A549 (cell line): ENCODE data around the gene PTOV1. TPM values are rescaled to one million over a fixed set of nuclear protein-coding genes. Genes with fewer than 3 reads are reported as not detected.
A peak's percentile ranks its signal among the peaks of the same experiment; 100 is the strongest.

Experiments
- ATAC-seq, 2 experiments: fragments of 200-7000 bp in 1 of 2; fragments of >200 bp in 1 of 2; cut with Nextera tagmentation in 1 of 2; cut with Tn5 transposase in 1 of 2; 3 replicates each; pipeline versions ENCODE4 v1.8.0 to v1.9.1; 2018 to 2020; ENCODE audit warnings: mild to moderate bottlenecking in 1 of 2, moderate library complexity in 1 of 2
- CTCF ChIA-PET: fragments of 300-600 bp; sonication (Branson Sonifier 250); formaldehyde crosslinking; extraction: SDS; loops from one replicate; lab custom pipeline; 2021; ENCODE audit warnings: antibody characterized with exemption, inconsistent platforms; lab: Yijun Ruan, JAX
- POLR2A ChIA-PET: fragments of 350-600 bp; formaldehyde crosslinking; extraction: SDS; loops from one replicate; lab custom pipeline; 2021; ENCODE audit warnings: antibody characterized with exemption, inconsistent platforms; lab: Yijun Ruan, JAX
- DNase-seq, 2 experiments: peaks; one replicate each; pipeline versions ENCODE4 v3.0.0 to v3.0.0-alpha.2; 2011 to 2016; ENCODE audit warnings: low read depth in 1 of 2, low spot score in 1 of 2
- FAIRE-seq: peaks from 2 replicates; lab custom pipeline; 2011; peaks lifted over from hg19 to GRCh38; lab: Jason Lieb, UNC
- H3K27ac ChIP-seq, 2 experiments: fragments of >200 bp; sonication (Bioruptor Twin); formaldehyde crosslinking; 3 replicates each; pipeline ENCODE4 v1.5.1; 2016 to 2017
- H3K4me1 ChIP-seq: fragments of >200 bp; sonication (Bioruptor Twin); formaldehyde crosslinking; 3 replicates; pipeline ENCODE4 v1.6.1; 2016
- H3K4me2 ChIP-seq: fragments of >200 bp; sonication (Bioruptor Twin); formaldehyde crosslinking; 3 replicates; pipeline ENCODE4 v1.6.1; 2016
- H3K4me3 ChIP-seq: fragments of >200 bp; sonication (Bioruptor Twin); formaldehyde crosslinking; 3 replicates; pipeline ENCODE4 v1.5.1; 2016
- H3K9me3 ChIP-seq: fragments of >200 bp; sonication (Bioruptor Twin); formaldehyde crosslinking; 3 replicates; pipeline ENCODE4 v1.6.1; 2016
- BHLHE40 ChIP-seq: IDR thresholded peaks from 2 replicates; pipeline ENCODE4 v1.6.1; 2012; ENCODE audit warnings: low read depth, low read length, inconsistent platforms
- CBX2 ChIP-seq: fragments of 200-600 bp; sonication (generic); IDR thresholded peaks from 2 replicates; pipeline ENCODE4 v1.6.1; 2016; ENCODE audit warnings: low read depth, mild to moderate bottlenecking, borderline replicate concordance
- CBX8 ChIP-seq: fragments of 200-600 bp; sonication (generic); IDR thresholded peaks from 2 replicates; pipeline ENCODE4 v1.6.1; 2016
- CEBPB ChIP-seq, 2 experiments: fragments of >200 bp in 1 of 2; sonication (Bioruptor Twin) in 1 of 2; formaldehyde crosslinking in 1 of 2; IDR thresholded peaks; 2 replicates each; pipeline ENCODE4 v1.6.1; 2012 to 2016
- E2F6 ChIP-seq: IDR thresholded peaks from 2 replicates; pipeline ENCODE4 v1.6.1; 2012; ENCODE audit warnings: low read depth, borderline replicate concordance
- EHF ChIP-seq: fragments of 250-450 bp; sonication (Bioruptor Pico); IDR thresholded peaks from 2 replicates; pipeline ENCODE4 v1.5.0; 2020; ENCODE audit warnings: mild to moderate bottlenecking
- EHMT2 ChIP-seq: fragments of 200-600 bp; sonication (generic); IDR thresholded peaks from 2 replicates; pipeline ENCODE4 v1.6.1; 2016; ENCODE audit warnings: antibody characterized with exemption, low read depth, mild to moderate bottlenecking, moderate library complexity
- ELK1 ChIP-seq: fragments of 150-350 bp; IDR thresholded peaks from 2 replicates; pipeline ENCODE4 v1.6.1; 2014; ENCODE audit warnings: low read depth, mild to moderate bottlenecking, low read length
- FOXS1 ChIP-seq: fragments of 250-450 bp; sonication (Bioruptor Pico); IDR thresholded peaks from 2 replicates; pipeline ENCODE4 v1.5.0; 2020; ENCODE audit warnings: mild to moderate bottlenecking, moderate library complexity
- GATA3 ChIP-seq: IDR thresholded peaks from 2 replicates; pipeline ENCODE4 v1.6.1; 2012; ENCODE audit warnings: borderline replicate concordance
- HES2 ChIP-seq: fragments of >200 bp; sonication (Bioruptor Twin); formaldehyde crosslinking; IDR thresholded peaks from 2 replicates; pipeline ENCODE4 v1.6.1; 2016
- HOXA7 ChIP-seq: fragments of 250-450 bp; sonication (Bioruptor Pico); IDR thresholded peaks from 2 replicates; pipeline ENCODE4 v1.5.0; 2020; ENCODE audit warnings: mild to moderate bottlenecking, moderate library complexity
- HOXB5 ChIP-seq: fragments of 250-450 bp; sonication (Bioruptor Pico); IDR thresholded peaks from 2 replicates; pipeline ENCODE4 v1.5.0; 2020; ENCODE audit warnings: mild to moderate bottlenecking, moderate library complexity
- JUN ChIP-seq, 2 experiments: fragments of >200 bp; sonication (Bioruptor Twin); formaldehyde crosslinking; IDR thresholded peaks; 2 replicates in 1 of 2; 3 replicates in 1 of 2; pipeline ENCODE4 v1.6.1; 2016 to 2017
- JUNB ChIP-seq: fragments of >200 bp; sonication (Bioruptor Twin); formaldehyde crosslinking; IDR thresholded peaks from 2 replicates; pipeline ENCODE4 v1.6.1; 2016
- KDM5A ChIP-seq: fragments of 200-600 bp; sonication (generic); IDR thresholded peaks from 2 replicates; pipeline ENCODE4 v1.6.1; 2016; ENCODE audit warnings: antibody characterized with exemption, mild to moderate bottlenecking
- MAFK ChIP-seq: fragments of 450-650 bp; IDR thresholded peaks from 2 replicates; pipeline ENCODE4 v1.6.1; 2014; ENCODE audit not compliant: partially characterized antibody
- MAX ChIP-seq: IDR thresholded peaks from 2 replicates; pipeline ENCODE4 v1.6.1; 2012
- MAZ ChIP-seq: fragments of 150-350 bp; IDR thresholded peaks from 2 replicates; pipeline ENCODE4 v1.6.1; 2014; ENCODE audit warnings: antibody characterized with exemption, low read depth, low read length, borderline replicate concordance
- MYC ChIP-seq: IDR thresholded peaks from 2 replicates; pipeline ENCODE4 v1.6.1; 2012; ENCODE audit warnings: mild to moderate bottlenecking, inconsistent platforms, low read length, improper control_type of control experiment, borderline replicate concordance
- NFE2L2 ChIP-seq: fragments of 150-350 bp; conservative IDR thresholded peaks from 2 replicates; pipeline ENCODE4 v1.6.1; 2014; ENCODE audit warnings: low read length
- NPAS2 ChIP-seq: fragments of 250-450 bp; sonication (Bioruptor Pico); IDR thresholded peaks from 2 replicates; pipeline ENCODE4 v1.8.0; 2022; ENCODE audit warnings: mild to moderate bottlenecking, moderate library complexity, borderline replicate concordance
- PBX3 ChIP-seq: IDR thresholded peaks from 2 replicates; pipeline ENCODE4 v1.6.1; 2012
- REST ChIP-seq: fragments of 200-600 bp; sonication (generic); IDR thresholded peaks from 2 replicates; pipeline ENCODE4 v1.6.1; 2016; ENCODE audit warnings: antibody characterized with exemption, mild to moderate bottlenecking, moderate library complexity
- RFX5 ChIP-seq: fragments of 450-650 bp; IDR thresholded peaks from 2 replicates; pipeline ENCODE4 v1.7.1; 2014; ENCODE audit warnings: antibody characterized with exemption, mild to moderate bottlenecking, moderate library complexity
- RNF2 ChIP-seq: fragments of 200-600 bp; sonication (generic); IDR thresholded peaks from 2 replicates; pipeline ENCODE4 v1.6.1; 2016; ENCODE audit warnings: low read depth, mild to moderate bottlenecking, antibody characterized with exemption, moderate library complexity, borderline replicate concordance
- TP53 ChIP-seq: fragments of 250-450 bp; sonication (Bioruptor Pico); IDR thresholded peaks from 2 replicates; pipeline ENCODE4 v1.5.0; 2021; ENCODE audit warnings: mild to moderate bottlenecking, moderate library complexity
- ZFP36 ChIP-seq: fragments of 450-650 bp; IDR thresholded peaks from 2 replicates; pipeline ENCODE4 v1.6.1; 2014; ENCODE audit warnings: borderline replicate concordance; ENCODE audit not compliant: partially characterized antibody
- WGBS: methylation state at CpG from one replicate; pipeline ENCODE4 v1.1.6; 2017; ENCODE audit errors: missing lambda C conversion rate; 5-methylcytosine and 5-hydroxymethylcytosine counted together
- polyA plus RNA-seq, 4 experiments: library from polyadenylated mRNA; depleted of rRNA in 3 of 4; stranded (reverse); fragments of >200 nt; fragmentation: RNase III in 1 of 4; extraction: RNeasy Plus Mini Kit Qiagen cat#74134 plus additional on column Dnase treatment in 1 of 4; gene quantifications; 2 replicates in 3 of 4; 3 replicates in 1 of 4; pipeline ENCODE4 v1.2.3, GENCODE V29; 2011 to 2017

Gene PTOV1
- polyA plus RNA-seq, 2 of the 4 experiments (the other 2 are of a cell fraction) = 27.7 to 147 TPM

- peak overlapping the region in 1 of 2 experiments; percentile 95; a peak in 4 of 6 replicates for H3K27ac ChIP-seq
- WGBS = 74% methylated on average over 14 of the region's 14 CpGs
- peak overlapping the region; percentile 67 for H3K4me3 ChIP-seq
- H3K4me1 ChIP-seq = peaks cover 27% of the 10 kb centered on the region
- no peak for ATAC-seq
- POLR2A ChIA-PET = no interaction called here
- peak overlapping the region; percentile 97 for H3K4me2 ChIP-seq
- TF ChIP-seq CEBPB (IDR thresholded peaks at IDR 0.05) (no peak), MAZ (no peak), ZFP36 (no peak), GATA3 (no peak), MAX (no peak), RFX5 (no peak), KDM5A (no peak), RNF2 (no peak), MAFK (no peak), REST (no peak), E2F6 (no peak)
- FAIRE-seq = no peak
- DNase-seq = no peak
- H3K9me3 ChIP-seq = no peaks in the 10 kb centered on the region
- CTCF ChIA-PET = no interaction called here
Measured at GRCh38 chr19:49816590-49816989, 34.4 kb upstream of the PTOV1 start.

GRCh38 chr19:49817964-49818648 is 32.9 kb upstream of the PTOV1 start, which contains the start of gene MED25:
MED25 (plus strand) TSS chr19:49818289; CDS start chr19:49818342, 53 bp downstream.
- CTCF ChIA-PET = interaction anchor here (0.6 to 0.7 kb wide), 2 partner anchors 21 to 122 kb away, joined by 3 read pairs; no protein-coding TSS in a partner anchor
- POLR2A ChIA-PET = interaction anchor here (0.6 to 1.0 kb wide), 4 partner anchors 32 to 231 kb away, joined by 3 read pairs; partner anchors contain the start of genes AKT1S1, PNKP, PTOV1 and TBC1D17
- peak; percentile 90 to 92 for DNase-seq
- H3K4me3 ChIP-seq = peak within 1 kb of the TSS; percentile 67
- H3K9me3 ChIP-seq = no peaks in the 10 kb centered on the region
- peak within 1 kb of the TSS; percentile 97 for H3K4me2 ChIP-seq
- FAIRE-seq = no peak
- peak; percentile 84 to 89 for ATAC-seq
- WGBS = under 1% methylated on average over 31 of the region's 57 CpGs
- H3K27ac ChIP-seq = peak within 1 kb of the TSS; percentile 89 to 95
- H3K4me1 ChIP-seq = peaks cover 20% of the 10 kb centered on the region
- TF ChIP-seq HOXA7 (CRISPR knock-in tag) (no peak; the same call in 1 of the 2 replicates), MAZ (no peak), MYC (no peak; the same call in 1 of the 2 replicates), TP53 (CRISPR knock-in tag) (peak; percentile 16; the same call in 1 of the 2 replicates), FOXS1 (CRISPR knock-in tag) (0 out of 2 replicates have a peak, but pooled peaks have one; percentile 29), PBX3 (no peak), HOXB5 (peak; percentile 85; the same call in 1 of the 2 replicates), NPAS2 (CRISPR knock-in tag) (no peak), JUN (IDR thresholded peaks at IDR 0.05) (peak; percentile 29 to 47; a peak in 2 of 5 replicates), RFX5 (no peak; the same call in 1 of the 2 replicates), BHLHE40 (no peak), HES2 (no peak), EHF (CRISPR knock-in tag) (no peak), EHMT2 (no peak), RNF2 (no peak), CBX2 (no peak), ELK1 (no peak), ZFP36 (no peak), NFE2L2 (no peak), JUNB (no peak), CBX8 (no peak), KDM5A (peak; percentile 31; the same call in 1 of the 2 replicates)
